AG04450 (cell line): ENCODE data around the gene PTPN18. TPM values are rescaled to one million over a fixed set of nuclear protein-coding genes. Genes with fewer than 3 reads are reported as not detected.
A peak's percentile ranks its signal among the peaks of the same experiment; 100 is the strongest.
"Not testable (repeated sequence)": the region's sequence is repeated elsewhere in the genome, so short reads cannot be mapped to it uniquely, and the experiment has no call there.

Experiments
- CTCF ChIA-PET: fragments of 300-600, 350-600 bp; formaldehyde crosslinking; extraction: SDS; loops from one replicate; lab custom pipeline; 2022; ENCODE audit warnings: antibody characterized with exemption, inconsistent platforms; lab: Charles Lee
- POLR2A ChIA-PET: fragments of 350-600 bp; formaldehyde crosslinking; extraction: SDS; loops from one replicate; lab custom pipeline; 2021; ENCODE audit warnings: antibody characterized with exemption, inconsistent platforms; lab: Yijun Ruan, JAX
- DNase-seq: peaks from one replicate; pipeline ENCODE4 v3.0.0-alpha.2; 2011; ENCODE audit warnings: low read depth, low spot score
- H3K27ac ChIP-seq: one replicate; pipeline ENCODE4 v1.5.1; 2012; ENCODE audit warnings: low read depth, low read length, control low read depth
- H3K27me3 ChIP-seq: one replicate; pipeline ENCODE4 v1.6.0; 2012; ENCODE audit warnings: low read length; ENCODE audit not compliant: control insufficient read depth, insufficient read depth
- H3K4me3 ChIP-seq: 2 replicates; pipeline ENCODE4 v1.5.1; 2011; ENCODE audit warnings: mild to moderate bottlenecking, low read depth, low read length, control low read depth
- H3K9me3 ChIP-seq: 2 replicates; pipeline ENCODE4 v1.5.1; 2012; ENCODE audit warnings: low read length; ENCODE audit not compliant: control insufficient read depth, insufficient read depth
- CTCF ChIP-seq: IDR thresholded peaks from 2 replicates; pipeline ENCODE4 v1.5.1; 2011; ENCODE audit warnings: low read depth, low read length, control low read depth, inconsistent platforms
- polyA plus RNA-seq: library from polyadenylated mRNA; depleted of rRNA; stranded (reverse); fragments of >200 nt; gene quantifications from 2 replicates; pipeline ENCODE4 v1.2.3, GENCODE V29; 2011; rRNA removed
- small RNA-seq: library from RNA; depleted of rRNA; stranded (forward); fragments of <200 nt; gene quantifications from one replicate; pipeline ENCODE3, GENCODE V24; 2012; ENCODE audit warnings: low read depth; ENCODE audit not compliant: insufficient read length

The PTPN18 gene
- polyA plus RNA-seq, 1 experiment: 10.1 TPM

- peak; percentile 25; the same call in 1 of the 2 replicates for TF ChIP-seq CTCF
- CTCF ChIA-PET: interaction anchor here (1.5 kb wide), 1 partner anchor 15 kb away, joined by 3 read pairs; no protein-coding TSS in a partner anchor
- Histone ChIP-seq H3K27ac (peak overlapping the region; percentile 80), H3K4me3 (peak overlapping the region; percentile 75), H3K27me3 (no peaks in the 10 kb centered on the region), H3K9me3 (no peaks in the 10 kb centered on the region)
- POLR2A ChIA-PET: no interaction called here
- no peak for DNase-seq
Observed at GRCh38 chr2:130391872-130392670, 36.2 kb downstream of the PTPN18 start.

- no peak for DNase-seq
- TF ChIP-seq CTCF: no peak
- Histone ChIP-seq H3K9me3 (no peaks in the 10 kb centered on the region), H3K27me3 (no peaks in the 10 kb centered on the region), H3K4me3 (no peak overlapping the region), H3K27ac (no peak overlapping the region)
- POLR2A ChIA-PET: no interaction called here
- CTCF ChIA-PET: interaction anchor here (1.0 kb wide), 1 partner anchor 20 kb away, joined by 3 read pairs; no protein-coding TSS in a partner anchor
Observed at GRCh38 chr2:130393318-130393910, 37.6 kb downstream of the PTPN18 start.

- H3K9me3 ChIP-seq, POLR2A ChIA-PET, H3K4me3 ChIP-seq, H3K27ac ChIP-seq, DNase-seq, CTCF ChIA-PET, H3K27me3 ChIP-seq: not testable (repeated sequence)
Observed at GRCh38 chr2:130406280-130406679, 50.4 kb downstream of the PTPN18 start.

GRCh38 chr2:130416693-130417092 is 60.8 kb downstream of the PTPN18 start:
- CTCF ChIA-PET, DNase-seq, POLR2A ChIA-PET: not testable (repeated sequence)

GRCh38 chr2:130418845-130419244 is 63.0 kb downstream of the PTPN18 start:
- DNase-seq, H3K27me3 ChIP-seq, H3K27ac ChIP-seq, CTCF ChIA-PET, POLR2A ChIA-PET, H3K4me3 ChIP-seq, H3K9me3 ChIP-seq: not testable (repeated sequence)

More at GRCh38 chr2:130416693-130417092, 60.8 kb downstream of the PTPN18 start:
- H3K27me3 ChIP-seq, H3K27ac ChIP-seq, H3K4me3 ChIP-seq, H3K9me3 ChIP-seq: not testable (repeated sequence)

Small RNA genes lying within 50 kb of the gene (small RNA-seq; reads per million reads assigned to genes)
- not detected for gene AC132479.1

Other genes with a start within 250 kb of the PTPN18 start
- gene POTEF, start 226.8 kb upstream of the PTPN18 start, polyA plus RNA-seq: not detected in 2 replicates
- 3.8 and 4.2 TPM in 2 replicates for gene CCDC74B, start 210.9 kb upstream of the PTPN18 start, polyA plus RNA-seq
- gene SMPD4, start 174.5 kb upstream of the PTPN18 start, polyA plus RNA-seq: 29.5 and 29.6 TPM in 2 replicates
- gene MZT2B, start 173.8 kb upstream of the PTPN18 start, polyA plus RNA-seq: 76.7 and 101 TPM in 2 replicates
- not detected in 2 replicates for gene TUBA3E, start 157.6 kb upstream of the PTPN18 start, polyA plus RNA-seq
- 51.0 and 79.5 TPM in 2 replicates for gene IMP4, start 13.2 kb upstream of the PTPN18 start, polyA plus RNA-seq
- not detected in 2 replicates for gene POTEI, start 153.3 kb downstream of the PTPN18 start, polyA plus RNA-seq
- gene CFC1B, start 165.2 kb downstream of the PTPN18 start, polyA plus RNA-seq: not detected in 2 replicates
- not detected in 2 replicates for gene CFC1, start 243.5 kb downstream of the PTPN18 start, polyA plus RNA-seq